Endothelial cell of umbilical vein (primary cell): ENCODE results near the gene EXOSC2. TPM values are rescaled to one million over a fixed set of nuclear protein-coding genes. Genes with fewer than 3 reads are reported as not detected.

Source experiments
- BruUV-seq: library from RNA; stranded (reverse); fragments of 400-500 nt; replicated peaks from 2 replicates; lab custom pipeline; 2021; lab: Mats Ljungman, UMichigan
- CTCF ChIA-PET: fragments of 300-600, 350-600 bp; sonication (Branson Sonifier 250); formaldehyde crosslinking; loops from one replicate; lab custom pipeline; 2021; ENCODE audit warnings: antibody characterized with exemption, inconsistent platforms; lab: Charles Lee
- POLR2A ChIA-PET: fragments of 300-600, 350-600 bp; sonication (Branson Sonifier 250); formaldehyde crosslinking; loops from one replicate; lab custom pipeline; 2021; ENCODE audit warnings: antibody characterized with exemption, inconsistent platforms; lab: Charles Lee
- DNase-seq: peaks from one replicate; pipeline ENCODE4 v3.0.0-alpha.2; 2011; ENCODE audit warnings: low read depth, low spot score
- FAIRE-seq: peaks from 2 replicates; lab custom pipeline; 2011; peaks lifted over from hg19 to GRCh38; lab: Jason Lieb, UNC
- H2AFZ ChIP-seq: 2 replicates; pipeline ENCODE4 v1.6.0; 2012; ENCODE audit warnings: low read depth, low read length, control low read depth, inconsistent platforms
- H3K27ac ChIP-seq: 2 replicates; pipeline ENCODE4 v1.5.1; 2011; ENCODE audit warnings: low read depth, mild to moderate bottlenecking, control low read depth, low read length, moderate library complexity; ENCODE audit not compliant: insufficient read depth
- H3K27me3 ChIP-seq, 2 experiments: 2 replicates each; pipeline versions ENCODE4 v1.6.0 to v1.6.1; 2011; ENCODE audit warnings: low read length in 2 of 2, mixed read lengths in 1 of 2; ENCODE audit not compliant: control insufficient read depth in 2 of 2, insufficient read depth in 2 of 2
- H3K36me3 ChIP-seq, 2 experiments: 2 replicates in 1 of 2; 3 replicates in 1 of 2; pipeline ENCODE4 v1.5.1; 2011; ENCODE audit warnings: low read length in 2 of 2, mild to moderate bottlenecking in 1 of 2, moderate library complexity in 1 of 2; ENCODE audit not compliant: control insufficient read depth in 2 of 2, insufficient read depth in 2 of 2; ENCODE audit errors: extremely low read depth in 1 of 2
- H3K4me1 ChIP-seq: 3 replicates; pipeline ENCODE4 v1.5.1; 2011; ENCODE audit warnings: mild to moderate bottlenecking, low read length; ENCODE audit not compliant: control insufficient read depth, insufficient read depth; ENCODE audit errors: extremely low read depth
- H3K4me2 ChIP-seq: 2 replicates; pipeline ENCODE4 v1.6.1; 2011; ENCODE audit warnings: low read length, control low read depth, mixed read lengths; ENCODE audit not compliant: insufficient read depth
- H3K4me3 ChIP-seq, 3 experiments: fragments of 200-600 bp in 1 of 3; sonication (generic), shearing (Covaris generic) in 1 of 3; replicated peaks in 1 of 3; 2 replicates each; pipeline ENCODE4 v1.5.1; 2011 to 2016; ENCODE audit warnings: control low read depth in 3 of 3, low read length in 3 of 3, mild to moderate bottlenecking in 2 of 3, inconsistent platforms in 1 of 3, low read depth in 1 of 3, moderate library complexity in 1 of 3; ENCODE audit not compliant: insufficient read depth in 1 of 3
- H3K79me2 ChIP-seq: 2 replicates; pipeline ENCODE4 v1.6.0; 2012; ENCODE audit warnings: low read length, inconsistent platforms; ENCODE audit not compliant: control insufficient read depth, insufficient read depth
- H3K9ac ChIP-seq: replicated peaks from 2 replicates; pipeline ENCODE3; 2011; ENCODE audit warnings: low read length, control low read depth; ENCODE audit not compliant: insufficient read depth; ENCODE audit errors: extremely low read depth
- H3K9me1 ChIP-seq: replicated peaks from 3 replicates; pipeline ENCODE4 v1.6.0; 2011; ENCODE audit warnings: mild to moderate bottlenecking, low read length; ENCODE audit not compliant: control insufficient read depth, insufficient read depth; ENCODE audit errors: extremely low read depth
- H3K9me3 ChIP-seq: replicated peaks from 2 replicates; pipeline ENCODE4 v1.5.1; 2012; ENCODE audit warnings: low read length, inconsistent platforms; ENCODE audit not compliant: control insufficient read depth, insufficient read depth
- H4K20me1 ChIP-seq: replicated peaks from 2 replicates; pipeline ENCODE3; 2011; ENCODE audit warnings: mild to moderate bottlenecking, low read length; ENCODE audit not compliant: control insufficient read depth, insufficient read depth; ENCODE audit errors: extremely low read depth
- CTCF ChIP-seq, 2 donors: IDR thresholded peaks; 1 replicate in 1 of 2; 2 replicates in 1 of 2; pipeline ENCODE4 v1.5.1; 2011; ENCODE audit warnings: low read length in 2 of 2, mild to moderate bottlenecking in 2 of 2, moderate library complexity in 2 of 2, control low read depth in 1 of 2, inconsistent platforms in 1 of 2, low read depth in 1 of 2; ENCODE audit not compliant: insufficient read depth in 1 of 2; ENCODE audit errors: extremely low read depth in 1 of 2
- EZH2 ChIP-seq: IDR thresholded peaks from 2 replicates; pipeline ENCODE4 v1.6.1; 2012; ENCODE audit warnings: borderline replicate concordance, low read depth, mild to moderate bottlenecking, moderate library complexity, low read length, inconsistent platforms; ENCODE audit not compliant: severe bottlenecking
- FOS ChIP-seq: IDR thresholded peaks from 2 replicates; pipeline ENCODE4 v1.6.1; 2011; ENCODE audit warnings: mild to moderate bottlenecking, low read length, moderate library complexity, borderline replicate concordance; ENCODE audit not compliant: insufficient read depth
- GATA2 ChIP-seq: IDR thresholded peaks from 2 replicates; pipeline ENCODE4 v1.7.0; 2011; ENCODE audit warnings: low read depth, mild to moderate bottlenecking, moderate library complexity, mixed read lengths, low read length; ENCODE audit not compliant: insufficient read length, insufficient read depth
- JUN ChIP-seq: IDR thresholded peaks from 2 replicates; pipeline ENCODE4 v1.6.1; 2011; ENCODE audit warnings: borderline replicate concordance, low read depth; ENCODE audit not compliant: insufficient read length, insufficient read depth
- MYC ChIP-seq: IDR thresholded peaks from one replicate; pipeline ENCODE4 v1.6.1; 2011; ENCODE audit warnings: mild to moderate bottlenecking, low read depth, low read length
- POLR2A ChIP-seq: IDR thresholded peaks from 2 replicates; pipeline ENCODE4 v1.6.1; 2012; ENCODE audit warnings: low read depth, mild to moderate bottlenecking, control low read depth, low read length
- POLR2AphosphoS5 ChIP-seq: IDR thresholded peaks from 2 replicates; pipeline ENCODE4 v1.6.1; 2012; ENCODE audit warnings: low read depth, mild to moderate bottlenecking, control low read depth, low read length, moderate library complexity; ENCODE audit not compliant: insufficient read depth
- dilution Hi-C: fragments of 300-500 bp; cut with MboI; formaldehyde crosslinking; loops from one replicate; pipeline ENCODE4 v1.15.0; 2019; ENCODE audit warnings: low sequenced_read_pairs; ENCODE audit not compliant: extremely low pct_ligation_motif_present
- intact Hi-C: fragments of 100-400 bp; cut with micrococcal nuclease; formaldehyde crosslinking; loops from one replicate; pipeline ENCODE4 v1.10.0; 2022
- polyA plus RNA-seq, 4 experiments: library from polyadenylated mRNA; depleted of rRNA in 3 of 4; stranded (reverse) in 3 of 4; unstranded in 1 of 4; fragments of >200 nt; gene quantifications; 2 replicates each; pipeline versions ENCODE4 v1.2.1 to v1.2.3, GENCODE V29; 2011 to 2012; ENCODE audit warnings: missing spikeins in 1 of 4
- total RNA-seq: library from RNA; stranded (reverse); gene quantifications from 2 replicates; pipeline ENCODE4 v1.2.3, GENCODE V29; 2021
- TF ChIP-seq, protein P1 (sequence below): IDR thresholded peaks from 2 replicates; pipeline ENCODE4 v1.6.1; 2011; ENCODE audit not compliant: insufficient read depth, insufficient read length

EXOSC2 gene
- total and polyA plus RNA-seq, 2 donors (not counting 3 experiments of a cell fraction or from before 2014, with no cell fraction given): 25.5 to 44.4 TPM

- Histone ChIP-seq H2AFZ (no peak overlapping the region), H3K27me3 (no peaks in the 10 kb centered on the region), H4K20me1 (peaks cover 3% of the 10 kb centered on the region), H3K4me1 (peaks cover 12% of the 10 kb centered on the region), H3K27ac (peak overlapping the region; percentile 19), H3K4me3 (peak overlapping the region; percentile 81 to 97 (median 81)), H3K36me3 (no peaks in the 10 kb centered on the region), H3K9me1 (no peaks in the 10 kb centered on the region), H3K9ac (peak overlapping the region; percentile 83), H3K9me3 (no peaks in the 10 kb centered on the region), H3K4me2 (peak overlapping the region; percentile 99), H3K79me2 (peaks cover 60% of the 10 kb centered on the region)
- ChIA-PET CTCF (interaction anchor here (0.8 to 3.2 kb wide), 14 partner anchors 12 to 284 kb away, joined by 3 to 19 read pairs (median 4); no protein-coding TSS in a partner anchor), POLR2A (no interaction called here)
- intact Hi-C loops (loop anchor here (1.0 to 5.0 kb wide), 3 partner anchors 14 to 333 kb away; no protein-coding TSS in a partner anchor), dilution Hi-C loops (no loop called here)
- no TSS peak for BruUV-seq
- FAIRE-seq (no peak), DNase-seq (peak; percentile 45)
- TF ChIP-seq GATA2: no peak
- no peak for TF ChIP-seq FOS
- TF ChIP-seq EZH2: no peak
Observed at GRCh38 chr9:130714586-130715110, 21.1 kb downstream of the EXOSC2 start.

DNA sequence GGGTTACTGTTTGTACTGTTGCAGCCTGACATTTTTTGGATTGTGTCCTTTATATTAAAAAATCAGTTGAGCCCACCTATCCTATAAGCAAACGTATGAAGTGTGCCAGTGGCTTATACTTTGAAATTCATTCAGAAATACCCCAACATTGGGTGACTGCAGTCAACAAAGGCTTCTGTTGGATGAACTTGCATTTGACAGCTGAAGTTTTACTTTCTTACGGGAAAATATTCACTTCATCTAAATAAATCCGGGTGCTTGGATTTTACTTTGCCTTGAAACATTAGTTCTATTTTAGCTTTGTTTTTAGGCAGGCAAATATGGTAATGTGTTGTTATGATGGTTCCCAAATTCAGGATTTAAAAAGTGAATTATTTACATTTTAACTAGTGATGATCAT, 21.7 kb downstream of the EXOSC2 start:
- H3K9me1 ChIP-seq: no peaks in the 10 kb centered on the region
- CTCF ChIA-PET: interaction anchor here (0.5 to 3.2 kb wide), 19 partner anchors 12 to 283 kb away, joined by 3 to 19 read pairs (median 4); no protein-coding TSS in a partner anchor
- no peaks in the 10 kb centered on the region for H3K36me3 ChIP-seq
- dilution Hi-C loops (no loop called here), intact Hi-C loops (loop anchor here (2.0 kb wide), 1 partner anchor 14 kb away; no protein-coding TSS in a partner anchor)
- H3K27me3 ChIP-seq: no peaks in the 10 kb centered on the region
- H3K79me2 ChIP-seq: peaks cover 65% of the 10 kb centered on the region
- no TSS peak for BruUV-seq
- no peak for DNase-seq
- no peaks in the 10 kb centered on the region for H3K9me3 ChIP-seq
- H3K4me1 ChIP-seq: peaks cover 12% of the 10 kb centered on the region
- H4K20me1 ChIP-seq: peaks cover 3% of the 10 kb centered on the region
- H3K4me3 ChIP-seq: peak overlapping the region; percentile 81 to 97 (median 81)
- FAIRE-seq: no peak
- TF ChIP-seq MYC: no peak
- no peak for TF ChIP-seq CTCF (IDR thresholded peaks at IDR 0.05; ENCODE audit: extremely low read depth in 1 of 2, insufficient read depth in 1 of 2, low read depth in 1 of 2, low read length in 2 of 2)
- TF ChIP-seq, protein P1, sequence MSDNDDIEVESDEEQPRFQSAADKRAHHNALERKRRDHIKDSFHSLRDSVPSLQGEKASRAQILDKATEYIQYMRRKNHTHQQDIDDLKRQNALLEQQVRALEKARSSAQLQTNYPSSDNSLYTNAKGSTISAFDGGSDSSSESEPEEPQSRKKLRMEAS: no peak
- no peak for TF ChIP-seq GATA2
- TF ChIP-seq FOS: no peak
- TF ChIP-seq EZH2: no peak
- TF ChIP-seq POLR2A: no peak
- no peak for TF ChIP-seq POLR2AphosphoS5
- TF ChIP-seq JUN: no peak
- H3K9ac ChIP-seq: peak overlapping the region; percentile 83
- POLR2A ChIA-PET: no interaction called here
- no peak overlapping the region for H2AFZ ChIP-seq
- peak overlapping the region; percentile 99 for H3K4me2 ChIP-seq
- peak overlapping the region; percentile 19 for H3K27ac ChIP-seq
